ENCODE measurements around the gene CACNA2D3. TPM values are rescaled to one million over a fixed set of nuclear protein-coding genes. Genes with fewer than 3 reads are reported as not detected.

CACNA2D3 gene
- total RNA-seq, 1 donor from 2014 or later: 0.70 TPM

GRCh38 chr3:54131890-54132289 lies 9.5 kb downstream of the CACNA2D3 start:
- no peaks in the 10 kb centered on the region for H3K36me3 Mint-ChIP-seq (ENCODE audit: low read depth, unreplicated experiment)

GRCh38 chr3:54132685-54133084 lies 10.3 kb downstream of the CACNA2D3 start:
- H3K9me3 ChIP-seq (ENCODE audit: insufficient read depth, low read depth, low read length): no peaks in the 10 kb centered on the region
- H2AFZ ChIP-seq (ENCODE audit: low read depth, low read length): no peak overlapping the region
- FAIRE-seq: no peak
- no peaks in the 10 kb centered on the region for H3K27me3 ChIP-seq (ENCODE audit: insufficient read depth, low read length)
- H3K36me3 ChIP-seq (ENCODE audit: insufficient read depth, low read length): no peaks in the 10 kb centered on the region
- Mint-ChIP-seq H3K4me3 (ENCODE audit: unreplicated experiment) (no peak overlapping the region), H3K9me3 (ENCODE audit: unreplicated experiment) (no peaks in the 10 kb centered on the region), H3K27ac (ENCODE audit: unreplicated experiment) (no peak overlapping the region), H3K4me1 (ENCODE audit: low read depth, unreplicated experiment) (no peaks in the 10 kb centered on the region), H3K36me3 (ENCODE audit: low read depth, unreplicated experiment) (no peaks in the 10 kb centered on the region), H3K27me3 (ENCODE audit: low read depth, unreplicated experiment) (peaks cover 41% of the 10 kb centered on the region)
- no peak overlapping the region for H3K4me3 ChIP-seq (ENCODE audit: insufficient read depth, low read depth, low read length)
- TF ChIP-seq EZH2 (IDR thresholded peaks at IDR 0.05; ENCODE audit: insufficient read depth, low read length) (no peak), CTCF (IDR thresholded peaks at IDR 0.05; ENCODE audit: insufficient read depth, low read depth, low read length) (no peak)
- no peak overlapping the region for H3K27ac ChIP-seq (ENCODE audit: low read depth, low read length)
- H3K4me1 ChIP-seq (ENCODE audit: insufficient read depth, low read length): no peaks in the 10 kb centered on the region
- no peaks in the 10 kb centered on the region for H4K20me1 ChIP-seq (ENCODE audit: insufficient read depth, low read length)
- no peak for DNase-seq (ENCODE audit: low read depth)
- no peak overlapping the region for H3K9ac ChIP-seq (ENCODE audit: low read length)
- no peaks in the 10 kb centered on the region for H3K79me2 ChIP-seq (ENCODE audit: insufficient read depth, low read length)
- no peak overlapping the region for H3K4me2 ChIP-seq (ENCODE audit: low read length)

More at GRCh38 chr3:54131890-54132289, 9.5 kb downstream of the CACNA2D3 start:
- Histone ChIP-seq H3K4me1 (ENCODE audit: insufficient read depth, low read length) (no peaks in the 10 kb centered on the region), H3K9ac (ENCODE audit: low read length) (no peak overlapping the region), H3K27me3 (ENCODE audit: insufficient read depth, low read length) (peaks cover 2% of the 10 kb centered on the region), H2AFZ (ENCODE audit: low read depth, low read length) (no peak overlapping the region), H3K27ac (ENCODE audit: low read depth, low read length) (no peak overlapping the region), H3K36me3 (ENCODE audit: insufficient read depth, low read length) (no peaks in the 10 kb centered on the region), H3K4me3 (ENCODE audit: insufficient read depth, low read depth, low read length) (no peak overlapping the region), H3K4me2 (ENCODE audit: low read length) (no peak overlapping the region), H4K20me1 (ENCODE audit: insufficient read depth, low read length) (no peaks in the 10 kb centered on the region), H3K9me3 (ENCODE audit: insufficient read depth, low read depth, low read length) (no peaks in the 10 kb centered on the region), H3K79me2 (ENCODE audit: insufficient read depth, low read length) (no peaks in the 10 kb centered on the region)
- Mint-ChIP-seq H3K9me3 (ENCODE audit: unreplicated experiment) (no peaks in the 10 kb centered on the region), H3K4me3 (ENCODE audit: unreplicated experiment) (no peak overlapping the region), H3K27ac (ENCODE audit: unreplicated experiment) (no peak overlapping the region), H3K4me1 (ENCODE audit: low read depth, unreplicated experiment) (no peaks in the 10 kb centered on the region), H3K27me3 (ENCODE audit: low read depth, unreplicated experiment) (peaks cover 45% of the 10 kb centered on the region)
- DNase-seq (ENCODE audit: low read depth): no peak
- no peak for TF ChIP-seq CTCF (IDR thresholded peaks at IDR 0.05; ENCODE audit: insufficient read depth, low read depth, low read length)
- TF ChIP-seq EZH2 (IDR thresholded peaks at IDR 0.05; ENCODE audit: insufficient read depth, low read length): no peak
- FAIRE-seq: no peak

- peaks cover 46% of the 10 kb centered on the region for H3K27me3 Mint-ChIP-seq (ENCODE audit: low read depth, unreplicated experiment)
- Histone ChIP-seq H3K9ac (ENCODE audit: low read length) (no peak overlapping the region), H4K20me1 (ENCODE audit: insufficient read depth, low read length) (no peaks in the 10 kb centered on the region), H3K79me2 (ENCODE audit: insufficient read depth, low read length) (no peaks in the 10 kb centered on the region), H3K4me2 (ENCODE audit: low read length) (no peak overlapping the region), H3K9me3 (ENCODE audit: insufficient read depth, low read depth, low read length) (no peaks in the 10 kb centered on the region), H2AFZ (ENCODE audit: low read depth, low read length) (no peak overlapping the region), H3K36me3 (ENCODE audit: insufficient read depth, low read length) (no peaks in the 10 kb centered on the region), H3K4me1 (ENCODE audit: insufficient read depth, low read length) (no peaks in the 10 kb centered on the region), H3K27ac (ENCODE audit: low read depth, low read length) (no peak overlapping the region), H3K27me3 (ENCODE audit: insufficient read depth, low read length) (no peaks in the 10 kb centered on the region), H3K4me3 (ENCODE audit: insufficient read depth, low read depth, low read length) (no peak overlapping the region)
- no peak overlapping the region for H3K27ac Mint-ChIP-seq (ENCODE audit: unreplicated experiment)
- H3K4me3 Mint-ChIP-seq (ENCODE audit: unreplicated experiment): no peak overlapping the region
- no peaks in the 10 kb centered on the region for H3K4me1 Mint-ChIP-seq (ENCODE audit: low read depth, unreplicated experiment)
- H3K36me3 Mint-ChIP-seq (ENCODE audit: low read depth, unreplicated experiment): no peaks in the 10 kb centered on the region
- no peak for DNase-seq (ENCODE audit: low read depth)
- TF ChIP-seq EZH2 (IDR thresholded peaks at IDR 0.05; ENCODE audit: insufficient read depth, low read length): no peak
- no peak for TF ChIP-seq CTCF (IDR thresholded peaks at IDR 0.05; ENCODE audit: insufficient read depth, low read depth, low read length)
- no peaks in the 10 kb centered on the region for H3K9me3 Mint-ChIP-seq (ENCODE audit: unreplicated experiment)
- FAIRE-seq: no peak
These were observed 10.8 kb downstream of the CACNA2D3 start for GRCh38 chr3:54133196-54133595.
